Fibroblast of pulmonary artery (primary cell): ENCODE measurements around the gene OR10A4.
"Not testable (repeated sequence)": the region's sequence is repeated elsewhere in the genome, so short reads cannot be mapped to it uniquely, and the experiment has no call there.

Source experiments
- DNase-seq: peaks from one replicate; pipeline ENCODE4 v3.0.0-alpha.2; 2010; ENCODE audit warnings: low read depth
- H3K4me3 ChIP-seq: replicated peaks from 2 replicates; pipeline ENCODE4 v1.5.1; 2011; ENCODE audit warnings: low read depth, mild to moderate bottlenecking, control low read depth, low read length, moderate library complexity
- TF ChIP-seq, protein P1 (sequence below): IDR thresholded peaks from 2 replicates; pipeline ENCODE4 v1.5.1; 2011; ENCODE audit warnings: mild to moderate bottlenecking, control low read depth, low read length, inconsistent platforms; ENCODE audit errors: missing control alignments

Gene OR10A4

DNA sequence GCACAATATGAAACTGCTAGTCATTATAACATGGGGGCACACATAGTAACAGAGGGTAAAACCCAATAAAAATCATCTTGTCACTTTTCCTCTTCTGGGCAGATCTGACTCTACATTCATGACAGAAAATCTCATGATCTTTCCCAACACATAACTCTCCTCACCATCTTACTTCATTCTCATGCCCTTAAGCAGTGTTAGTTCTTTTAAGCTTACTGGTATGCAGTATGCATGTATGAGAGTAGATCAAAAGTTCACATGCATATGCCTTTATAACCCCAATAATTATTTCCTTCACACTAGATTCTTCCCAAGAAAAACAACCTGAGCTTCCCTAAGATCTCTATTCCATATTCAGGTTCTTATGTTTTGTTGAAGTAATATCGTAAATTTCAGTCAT, 5.1 kb upstream of the OR10A4 start:
- DNase-seq: no peak
- TF ChIP-seq, protein P1, sequence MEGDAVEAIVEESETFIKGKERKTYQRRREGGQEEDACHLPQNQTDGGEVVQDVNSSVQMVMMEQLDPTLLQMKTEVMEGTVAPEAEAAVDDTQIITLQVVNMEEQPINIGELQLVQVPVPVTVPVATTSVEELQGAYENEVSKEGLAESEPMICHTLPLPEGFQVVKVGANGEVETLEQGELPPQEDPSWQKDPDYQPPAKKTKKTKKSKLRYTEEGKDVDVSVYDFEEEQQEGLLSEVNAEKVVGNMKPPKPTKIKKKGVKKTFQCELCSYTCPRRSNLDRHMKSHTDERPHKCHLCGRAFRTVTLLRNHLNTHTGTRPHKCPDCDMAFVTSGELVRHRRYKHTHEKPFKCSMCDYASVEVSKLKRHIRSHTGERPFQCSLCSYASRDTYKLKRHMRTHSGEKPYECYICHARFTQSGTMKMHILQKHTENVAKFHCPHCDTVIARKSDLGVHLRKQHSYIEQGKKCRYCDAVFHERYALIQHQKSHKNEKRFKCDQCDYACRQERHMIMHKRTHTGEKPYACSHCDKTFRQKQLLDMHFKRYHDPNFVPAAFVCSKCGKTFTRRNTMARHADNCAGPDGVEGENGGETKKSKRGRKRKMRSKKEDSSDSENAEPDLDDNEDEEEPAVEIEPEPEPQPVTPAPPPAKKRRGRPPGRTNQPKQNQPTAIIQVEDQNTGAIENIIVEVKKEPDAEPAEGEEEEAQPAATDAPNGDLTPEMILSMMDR: no peak
- H3K4me3 ChIP-seq: no peak overlapping the region

DNA sequence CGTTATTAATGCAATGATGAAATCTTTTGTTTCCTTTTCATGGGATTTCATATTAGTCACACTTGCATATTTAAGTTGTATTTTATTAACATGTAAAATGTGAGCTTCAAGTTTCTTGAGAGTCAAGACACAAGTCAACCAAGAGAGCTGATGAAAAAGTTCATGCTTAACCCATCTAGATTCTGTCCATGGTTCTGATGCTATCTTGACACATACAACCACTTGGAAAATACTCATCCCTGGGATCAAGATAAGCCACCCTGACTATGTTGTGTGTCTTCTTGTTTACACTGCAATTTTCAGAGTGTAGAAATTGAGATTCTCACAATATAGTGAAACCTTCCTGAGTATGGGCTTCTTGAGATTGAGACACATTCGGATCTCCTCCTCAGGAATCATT, 664 bp upstream of the OR10A4 start:
- no peak overlapping the region for H3K4me3 ChIP-seq
- DNase-seq: no peak
- TF ChIP-seq, protein P1: no peak

DNA sequence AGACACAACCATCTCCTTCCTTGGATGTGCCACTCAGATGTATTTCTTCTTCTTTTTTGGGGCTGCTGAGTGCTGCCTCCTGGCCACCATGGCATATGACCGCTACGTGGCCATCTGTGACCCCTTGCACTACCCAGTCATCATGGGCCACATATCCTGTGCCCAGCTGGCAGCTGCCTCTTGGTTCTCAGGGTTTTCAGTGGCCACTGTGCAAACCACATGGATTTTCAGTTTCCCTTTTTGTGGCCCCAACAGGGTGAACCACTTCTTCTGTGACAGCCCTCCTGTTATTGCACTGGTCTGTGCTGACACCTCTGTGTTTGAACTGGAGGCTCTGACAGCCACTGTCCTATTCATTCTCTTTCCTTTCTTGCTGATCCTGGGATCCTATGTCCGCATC, 489 bp downstream of the OR10A4 start:
- TF ChIP-seq, protein P1: no peak
- no peak for DNase-seq
- no peak overlapping the region for H3K4me3 ChIP-seq

DNA sequence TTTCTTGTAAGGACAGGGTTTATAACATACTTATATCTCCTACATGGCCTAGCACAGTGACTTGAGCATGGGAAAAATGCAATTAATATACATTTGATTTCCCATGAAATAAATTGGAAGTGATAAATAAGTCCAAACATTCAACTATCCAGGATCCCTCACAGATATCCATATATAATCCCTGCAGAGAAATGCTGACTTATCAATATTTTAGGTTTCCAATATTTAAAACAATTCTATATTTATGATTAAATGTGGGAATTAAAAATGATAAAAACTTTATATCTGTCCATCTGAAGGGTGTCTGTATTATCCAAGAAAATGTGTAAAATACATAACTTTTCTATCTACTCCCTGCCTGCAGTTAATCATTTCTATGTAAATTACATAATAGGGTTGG, 6.3 kb downstream of the OR10A4 start:
- no peak for DNase-seq
- TF ChIP-seq, protein P1: no peak
- no peak overlapping the region for H3K4me3 ChIP-seq

DNA sequence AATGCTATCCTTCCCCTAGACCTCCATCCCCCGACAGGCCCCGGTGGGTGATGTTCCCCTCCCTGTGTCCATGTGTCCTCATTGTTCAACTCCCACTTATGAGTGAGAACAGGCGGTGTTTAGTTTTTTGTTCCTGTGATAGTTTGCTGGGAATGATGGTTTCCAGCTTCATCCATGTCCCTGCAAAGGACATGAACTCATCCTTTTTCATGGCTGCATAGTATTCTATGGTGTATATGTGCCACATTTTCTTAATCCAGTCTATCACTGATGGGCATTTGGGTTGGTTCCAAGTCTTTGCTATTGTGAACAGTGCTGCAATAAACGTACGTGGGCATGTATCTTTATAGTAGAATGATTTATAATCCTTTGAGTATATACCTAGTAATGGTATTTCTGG, 11.3 kb downstream of the OR10A4 start:
- not testable (repeated sequence) for DNase-seq, H3K4me3 ChIP-seq

DNA sequence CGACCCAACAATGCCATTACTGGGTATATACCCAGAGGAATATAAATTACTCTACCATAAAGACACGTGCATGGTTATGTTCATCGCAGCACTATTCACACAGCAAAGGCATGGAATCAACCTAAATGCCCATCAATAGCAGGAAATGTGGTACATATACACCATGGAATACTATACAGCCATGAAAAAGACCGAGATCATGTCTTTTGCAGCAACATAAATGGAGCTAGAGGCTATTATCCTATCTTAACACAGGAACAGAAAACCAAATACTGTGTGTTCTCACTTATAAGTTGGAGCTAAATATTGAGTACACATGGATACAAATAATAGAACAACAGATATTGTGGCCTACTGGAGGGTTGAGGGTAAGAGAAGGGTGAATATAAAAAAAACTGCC, 12.4 kb downstream of the OR10A4 start:
- TF ChIP-seq, protein P1: no peak
- no peak for DNase-seq
- H3K4me3 ChIP-seq: no peak overlapping the region

DNA sequence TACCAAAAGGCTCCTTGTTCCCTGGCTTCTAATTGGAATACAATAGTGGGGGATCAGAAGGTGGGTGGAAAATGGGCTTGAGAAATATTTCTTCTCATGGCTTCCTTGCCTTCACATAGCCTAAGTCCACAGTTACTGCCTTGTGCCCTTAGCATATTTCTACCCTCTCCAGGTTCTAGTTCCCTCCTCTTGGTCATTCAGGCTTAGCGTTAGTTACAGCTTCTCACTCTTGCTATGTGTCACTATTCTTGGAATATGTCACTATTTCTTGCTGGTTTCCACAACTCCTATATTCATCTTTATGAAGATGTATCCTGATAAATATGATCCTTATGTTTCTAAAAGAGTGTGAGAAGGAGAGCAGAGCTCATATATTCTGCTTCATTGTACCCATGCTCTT, 13.4 kb downstream of the OR10A4 start:
- no peak overlapping the region for H3K4me3 ChIP-seq
- TF ChIP-seq, protein P1: no peak
- no peak for DNase-seq

DNA sequence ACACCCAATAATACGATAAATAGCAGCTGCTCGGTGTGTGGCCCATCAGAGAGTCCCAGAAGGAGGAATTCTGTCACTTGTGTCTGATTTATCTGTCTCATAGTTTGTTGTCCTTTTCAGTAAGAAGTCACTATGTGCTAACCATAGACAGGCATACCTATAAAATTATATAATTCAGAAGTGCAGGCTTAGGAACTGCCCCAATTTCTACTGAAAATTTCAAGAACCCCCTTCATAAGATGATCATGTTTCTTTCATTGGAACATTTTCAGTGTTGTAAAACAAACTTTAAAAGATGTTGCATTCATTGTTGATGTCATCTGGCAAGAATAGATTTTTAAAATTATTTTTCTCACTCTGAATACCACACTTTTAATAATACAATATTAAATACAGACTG, 16.0 kb downstream of the OR10A4 start, which contains the start of gene OR2D2:
TSS of gene OR2D2 (minus strand) at position 101 of the 400 bp plus-strand sequence. CDS start at position 101, 0 bp downstream.
- TF ChIP-seq, protein P1: no peak
- no peak within 1 kb of the TSS for H3K4me3 ChIP-seq
- no peak for DNase-seq
